GM12878 (cell line): ENCODE data around the gene CUL4A. TPM values are rescaled to one million over a fixed set of nuclear protein-coding genes. Genes with fewer than 3 reads are reported as not detected.
A peak's percentile ranks its signal among the peaks of the same experiment; 100 is the strongest.

Source experiments
- ATAC-seq: fragments of 200-7000 bp; cut with Tn5 transposase; 3 replicates; pipeline ENCODE4 v1.9.1; 2020; ENCODE audit warnings: mild to moderate bottlenecking, moderate library complexity
- BruUV-seq: library from RNA; stranded (reverse); fragments of 400-500 nt; replicated peaks from 2 replicates; lab custom pipeline; 2021; lab: Mats Ljungman, UMichigan
- CTCF ChIA-PET: fragments of 300-600 bp; sonication (Branson Sonifier 250); formaldehyde crosslinking; extraction: SDS; loops from one replicate; lab custom pipeline; 2021; ENCODE audit warnings: inconsistent platforms; lab: Yijun Ruan, JAX
- POLR2A ChIA-PET: fragments of 350-600 bp; formaldehyde crosslinking; extraction: SDS; loops from one replicate; lab custom pipeline; 2021; ENCODE audit warnings: inconsistent platforms; lab: Charles Lee
- RAD21 ChIA-PET: fragments of 300-600 bp; sonication (Branson Sonifier 250); formaldehyde crosslinking; loops from one replicate; lab custom pipeline; 2023; ENCODE audit warnings: antibody characterized with exemption; ENCODE audit not compliant: unreplicated experiment; lab: Charles Lee
- SMC1A ChIA-PET: fragments of 300-600 bp; sonication (Branson Sonifier 250); formaldehyde crosslinking; loops from one replicate; lab custom pipeline; 2023; ENCODE audit not compliant: unreplicated experiment, uncharacterized antibody; lab: Charles Lee
- DNase-seq: peaks from one replicate; pipeline ENCODE4 v3.0.0-alpha.2; 2011; ENCODE audit warnings: low read depth, low spot score
- FAIRE-seq: peaks from 3 replicates; lab custom pipeline; 2011; peaks lifted over from hg19 to GRCh38; lab: Jason Lieb, UNC
- H2AFZ ChIP-seq: 2 replicates; pipeline ENCODE4 v1.6.0; 2011; ENCODE audit warnings: low read depth, low read length, control low read depth; ENCODE audit not compliant: control insufficient read depth
- H3K27ac ChIP-seq: 2 replicates; pipeline ENCODE4 v1.5.1; 2011; ENCODE audit warnings: control low read depth; ENCODE audit not compliant: control insufficient read depth, insufficient read depth
- H3K27me3 ChIP-seq, 2 experiments: replicated peaks in 1 of 2; 2 replicates each; pipeline versions ENCODE4 v1.6.0 to v1.6.1; 2011; ENCODE audit warnings: low read length in 1 of 2; ENCODE audit not compliant: control insufficient read depth in 2 of 2, insufficient read depth in 2 of 2
- H3K36me3 ChIP-seq, 2 experiments: 2 replicates each; pipeline ENCODE4 v1.5.1; 2011; ENCODE audit warnings: low read length in 1 of 2; ENCODE audit not compliant: control insufficient read depth in 2 of 2, insufficient read depth in 2 of 2
- H3K4me1 ChIP-seq: 2 replicates; pipeline ENCODE4 v1.6.1; 2011; ENCODE audit warnings: mild to moderate bottlenecking, low read length, moderate library complexity, mixed read lengths; ENCODE audit not compliant: control insufficient read depth, insufficient read depth
- H3K4me2 ChIP-seq: 2 replicates; pipeline ENCODE4 v1.6.0; 2011; ENCODE audit warnings: control low read depth; ENCODE audit not compliant: control insufficient read depth, insufficient read depth
- H3K4me3 ChIP-seq: fragments of 200-600 bp; sonication (generic); 2 replicates; pipeline ENCODE4 v1.5.1; 2016
- H3K79me2 ChIP-seq: 2 replicates; pipeline ENCODE4 v1.6.0; 2011; ENCODE audit warnings: low read length; ENCODE audit not compliant: control insufficient read depth, insufficient read depth
- H3K9ac ChIP-seq: 2 replicates; pipeline ENCODE4 v1.8.0; 2011; ENCODE audit warnings: low read length, control low read depth, mixed read lengths; ENCODE audit not compliant: control insufficient read depth, insufficient read depth
- H3K9me3 ChIP-seq: replicated peaks from 3 replicates; pipeline ENCODE4 v1.5.1; 2011; ENCODE audit warnings: mild to moderate bottlenecking, low read length; ENCODE audit not compliant: control insufficient read depth, insufficient read depth
- H4K20me1 ChIP-seq: 2 replicates; pipeline ENCODE4 v1.6.0; 2011; ENCODE audit not compliant: control insufficient read depth, insufficient read depth
- BRCA1 ChIP-seq: IDR thresholded peaks from 2 replicates; pipeline ENCODE4 v1.6.1; 2011; ENCODE audit warnings: low read depth, low read length, improper control_type of control experiment
- FOS ChIP-seq: IDR thresholded peaks from 3 replicates; pipeline ENCODE4 v1.6.1; 2011; ENCODE audit warnings: borderline replicate concordance; ENCODE audit not compliant: insufficient read length; ENCODE audit errors: extremely low read depth
- FOXM1 ChIP-seq: IDR thresholded peaks from 2 replicates; pipeline ENCODE4 v1.6.1; 2012; ENCODE audit warnings: low read depth, mild to moderate bottlenecking, inconsistent platforms, low read length, moderate library complexity
- HCFC1 ChIP-seq: fragments of 150-350 bp; IDR thresholded peaks from 2 replicates; pipeline ENCODE4 v1.6.1; 2014; ENCODE audit warnings: low read length
- MEF2A ChIP-seq: IDR thresholded peaks from 2 replicates; pipeline ENCODE4 v1.6.1; 2011; ENCODE audit warnings: low read depth, mild to moderate bottlenecking, low read length, moderate library complexity; ENCODE audit not compliant: insufficient read depth
- MTA2 ChIP-seq: fragments of 450-650 bp; IDR thresholded peaks from 2 replicates; pipeline ENCODE4 v1.6.1; 2016; ENCODE audit warnings: low read depth, mild to moderate bottlenecking, moderate library complexity
- PAX5 ChIP-seq: IDR thresholded peaks from 2 replicates; pipeline ENCODE4 v1.6.1; 2011; ENCODE audit warnings: low read depth, low read length, borderline replicate concordance
- PAX8 ChIP-seq: fragments of 450-650 bp; IDR thresholded peaks from 2 replicates; pipeline ENCODE4 v1.6.1; 2017; ENCODE audit warnings: mild to moderate bottlenecking, moderate library complexity
- RAD21 ChIP-seq: IDR thresholded peaks from 2 replicates; pipeline ENCODE4 v1.6.1; 2011; ENCODE audit warnings: mild to moderate bottlenecking, low read depth, low read length, moderate library complexity; ENCODE audit not compliant: insufficient read depth
- SREBF2 ChIP-seq: IDR thresholded peaks from 2 replicates; pipeline ENCODE4 v1.6.1; 2012; ENCODE audit warnings: mild to moderate bottlenecking, low read length
- TCF12 ChIP-seq: IDR thresholded peaks from 2 replicates; pipeline ENCODE4 v1.6.1; 2011; ENCODE audit warnings: low read depth, mild to moderate bottlenecking, low read length
- YY1 ChIP-seq: IDR thresholded peaks from 2 replicates; pipeline ENCODE4 v1.6.1; 2011; ENCODE audit warnings: low read depth, mild to moderate bottlenecking, low read length
- ZNF622 ChIP-seq: fragments of 450-650 bp; IDR thresholded peaks from 2 replicates; pipeline ENCODE4 v1.6.1; 2017; ENCODE audit warnings: mild to moderate bottlenecking, inconsistent platforms
- WGBS: methylation state at CpG from one replicate; pipeline ENCODE4 v1.1.6; 2016; ENCODE audit warnings: low lambda C conversion rate; ENCODE audit not compliant: insufficient replicate concordance, insufficient coverage; ENCODE audit errors: missing lambda C conversion rate; 5-methylcytosine and 5-hydroxymethylcytosine counted together
- in situ Hi-C: fragments of 300-500 bp; cut with MboI; formaldehyde crosslinking; loops from 9 replicates; pipeline ENCODE4 v1.14.3; 2018; ENCODE audit warnings: mixed read lengths
- intact Hi-C: fragments of 100-400 bp; cut with micrococcal nuclease; formaldehyde crosslinking; loops from one replicate; pipeline ENCODE4 v1.14.2; 2022; ENCODE audit not compliant: unreplicated experiment
- polyA plus RNA-seq, 11 experiments: library from polyadenylated mRNA; depleted of rRNA in 4 of 11; unstranded in 6 of 11; stranded (reverse) in 5 of 11; fragments of >200 nt; fragmentation: Nextera tagmentation in 4 of 11; fragmentation: Illumina TruSeq in 1 of 11; extraction: Ambion mirVana in 4 of 11; extraction: Trizol in 1 of 11; gene quantifications; 1 replicate in 1 of 11; 2 replicates in 10 of 11; pipeline versions ENCODE4 v1.2.1 to v1.2.3, GENCODE V29; 2011 to 2016; ENCODE audit warnings: inconsistent platforms in 2 of 11, missing spikeins in 2 of 11, low read depth in 1 of 11
- total RNA-seq, 4 experiments: library from RNA; depleted of rRNA in 3 of 4; stranded (reverse); fragments of >200 nt in 3 of 4; fragmentation: Illumina TruSeq in 1 of 4; extraction: Trizol in 1 of 4; gene quantifications; 2 replicates each; pipeline versions ENCODE4 v1.2.1 to v1.2.3, GENCODE V29; 2013 to 2021
- TF ChIP-seq, protein P1 (sequence below): IDR thresholded peaks from 2 replicates; pipeline ENCODE4 v1.6.1; 2011; ENCODE audit warnings: low read depth, low read length, improper control_type of control experiment, borderline replicate concordance
- TF ChIP-seq, protein P2 (sequence below): fragments of 450-650 bp; formaldehyde crosslinking; IDR thresholded peaks from 2 replicates; pipeline ENCODE4 v1.4.0; 2020; ENCODE audit warnings: mild to moderate bottlenecking, moderate library complexity
- TF ChIP-seq, protein P3 (sequence below): IDR thresholded peaks from 2 replicates; pipeline ENCODE4 v1.6.1; 2011; ENCODE audit warnings: low read depth, mild to moderate bottlenecking, low read length, moderate library complexity, borderline replicate concordance; ENCODE audit errors: extremely low read depth
- TF ChIP-seq, protein P4 (sequence below): fragments of 450-650 bp; IDR thresholded peaks from 2 replicates; pipeline ENCODE4 v1.6.1; 2016; ENCODE audit warnings: mild to moderate bottlenecking

Gene CUL4A
- total and polyA plus RNA-seq, 10 of the 15 experiments (the other 5 are each of a cell fraction or from before 2014, with no cell fraction given): 19.7 to 74.3 (median 55.6) TPM

DNA sequence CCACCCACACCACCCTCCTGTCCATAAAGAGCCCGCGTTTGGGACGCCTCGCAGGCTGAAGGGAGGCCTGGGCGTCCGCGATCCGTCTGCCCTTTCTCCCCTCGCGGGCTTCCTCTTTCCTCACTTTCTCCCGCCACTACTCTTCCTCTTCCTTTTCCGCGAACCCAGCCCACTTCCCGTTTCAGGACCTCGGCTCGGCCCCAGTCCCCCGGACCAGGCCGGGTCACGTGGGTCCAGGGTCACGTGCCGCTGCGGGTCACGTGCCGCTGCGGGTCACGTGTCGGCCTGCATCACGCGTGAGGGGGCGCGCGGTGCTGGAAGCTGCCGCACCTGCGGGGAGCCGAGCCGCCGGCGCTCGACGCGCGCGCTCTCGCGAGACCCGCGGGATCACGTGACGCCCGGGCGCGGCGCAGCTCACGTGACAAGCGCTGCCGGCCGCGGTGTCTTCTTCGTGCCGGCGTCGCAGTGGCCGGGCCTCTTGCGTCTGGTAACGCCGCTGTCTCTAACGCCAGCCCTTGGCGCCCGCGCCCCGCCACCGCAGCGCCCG, 87.5 kb downstream of the CUL4A start, which contains the start of gene LAMP1:
Gene LAMP1, plus strand, starts transcription at position 417 of the 547 bp plus-strand sequence. CDS start 196 bp downstream, outside the sequence.
- FAIRE-seq (peak; percentile 88), ATAC-seq (peak; percentile 84), DNase-seq (peak; percentile 87)
- POLR2A ChIA-PET: interaction anchor here (0.9 to 1.6 kb wide), 2 partner anchors 88 to 196 kb away, joined by 3 to 5 read pairs; partner anchors contain the start of genes CUL4A and PCID2
- WGBS: 1% methylated on average over 62 of the region's 74 CpGs
- Histone ChIP-seq H4K20me1 (no peaks in the 10 kb centered on the region), H3K9me3 (no peaks in the 10 kb centered on the region), H3K4me2 (peak within 1 kb of the TSS; percentile 80), H3K79me2 (peaks cover 39% of the 10 kb centered on the region), H3K27ac (peak within 1 kb of the TSS; percentile 87), H3K4me3 (peak within 1 kb of the TSS; percentile 85), H3K27me3 (peaks cover 0 to 2% of the 10 kb centered on the region in 2 experiments; a peak in 2 of 4 replicates), H3K4me1 (no peaks in the 10 kb centered on the region), H3K9ac (peak within 1 kb of the TSS; percentile 88), H2AFZ (peak within 1 kb of the TSS; percentile 96), H3K36me3 (peaks cover 0 to 3% of the 10 kb centered on the region in 2 experiments; a peak in 1 of 4 replicates)
- BruUV-seq: no TSS peak
- SMC1A ChIA-PET: no interaction called here
- CTCF ChIA-PET: interaction anchor here (2.3 kb wide), 1 partner anchor 20 kb away, joined by 5 read pairs; no protein-coding TSS in a partner anchor
- in situ Hi-C loops: no loop called here
- intact Hi-C loops: loop anchor here (1.0 to 10.0 kb wide), 4 partner anchors 89 to 288 kb away; partner anchors contain the start of genes DCUN1D2, PCID2 and TFDP1
- RAD21 ChIA-PET: no interaction called here
- TF ChIP-seq FOXM1 (no peak; the same call in 1 of the 2 replicates), HCFC1 (peak; percentile 78), TCF12 (peak; percentile 92), MEF2A (peak; percentile 73; the same call in 1 of the 2 replicates), BRCA1 (peak; percentile 95), RAD21 (peak; percentile 29; the same call in 1 of the 2 replicates), PAX5 (peak; percentile 63; the same call in 1 of the 2 replicates), SREBF2 (no peak), PAX8 (peak; percentile 70; the same call in 1 of the 2 replicates), YY1 (peak; percentile 87), ZNF622 (no peak), MTA2 (peak; percentile 26; the same call in 1 of the 2 replicates), FOS (peak; percentile 94)
- TF ChIP-seq, protein P1, sequence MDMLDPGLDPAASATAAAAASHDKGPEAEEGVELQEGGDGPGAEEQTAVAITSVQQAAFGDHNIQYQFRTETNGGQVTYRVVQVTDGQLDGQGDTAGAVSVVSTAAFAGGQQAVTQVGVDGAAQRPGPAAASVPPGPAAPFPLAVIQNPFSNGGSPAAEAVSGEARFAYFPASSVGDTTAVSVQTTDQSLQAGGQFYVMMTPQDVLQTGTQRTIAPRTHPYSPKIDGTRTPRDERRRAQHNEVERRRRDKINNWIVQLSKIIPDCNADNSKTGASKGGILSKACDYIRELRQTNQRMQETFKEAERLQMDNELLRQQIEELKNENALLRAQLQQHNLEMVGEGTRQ: peak; percentile 100
- TF ChIP-seq, protein P2, sequence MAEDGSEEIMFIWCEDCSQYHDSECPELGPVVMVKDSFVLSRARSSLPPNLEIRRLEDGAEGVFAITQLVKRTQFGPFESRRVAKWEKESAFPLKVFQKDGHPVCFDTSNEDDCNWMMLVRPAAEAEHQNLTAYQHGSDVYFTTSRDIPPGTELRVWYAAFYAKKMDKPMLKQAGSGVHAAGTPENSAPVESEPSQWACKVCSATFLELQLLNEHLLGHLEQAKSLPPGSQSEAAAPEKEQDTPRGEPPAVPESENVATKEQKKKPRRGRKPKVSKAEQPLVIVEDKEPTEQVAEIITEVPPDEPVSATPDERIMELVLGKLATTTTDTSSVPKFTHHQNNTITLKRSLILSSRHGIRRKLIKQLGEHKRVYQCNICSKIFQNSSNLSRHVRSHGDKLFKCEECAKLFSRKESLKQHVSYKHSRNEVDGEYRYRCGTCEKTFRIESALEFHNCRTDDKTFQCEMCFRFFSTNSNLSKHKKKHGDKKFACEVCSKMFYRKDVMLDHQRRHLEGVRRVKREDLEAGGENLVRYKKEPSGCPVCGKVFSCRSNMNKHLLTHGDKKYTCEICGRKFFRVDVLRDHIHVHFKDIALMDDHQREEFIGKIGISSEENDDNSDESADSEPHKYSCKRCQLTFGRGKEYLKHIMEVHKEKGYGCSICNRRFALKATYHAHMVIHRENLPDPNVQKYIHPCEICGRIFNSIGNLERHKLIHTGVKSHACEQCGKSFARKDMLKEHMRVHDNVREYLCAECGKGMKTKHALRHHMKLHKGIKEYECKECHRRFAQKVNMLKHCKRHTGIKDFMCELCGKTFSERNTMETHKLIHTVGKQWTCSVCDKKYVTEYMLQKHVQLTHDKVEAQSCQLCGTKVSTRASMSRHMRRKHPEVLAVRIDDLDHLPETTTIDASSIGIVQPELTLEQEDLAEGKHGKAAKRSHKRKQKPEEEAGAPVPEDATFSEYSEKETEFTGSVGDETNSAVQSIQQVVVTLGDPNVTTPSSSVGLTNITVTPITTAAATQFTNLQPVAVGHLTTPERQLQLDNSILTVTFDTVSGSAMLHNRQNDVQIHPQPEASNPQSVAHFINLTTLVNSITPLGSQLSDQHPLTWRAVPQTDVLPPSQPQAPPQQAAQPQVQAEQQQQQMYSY (CRISPR knock-in tag): peak; percentile 92
- TF ChIP-seq, protein P3, sequence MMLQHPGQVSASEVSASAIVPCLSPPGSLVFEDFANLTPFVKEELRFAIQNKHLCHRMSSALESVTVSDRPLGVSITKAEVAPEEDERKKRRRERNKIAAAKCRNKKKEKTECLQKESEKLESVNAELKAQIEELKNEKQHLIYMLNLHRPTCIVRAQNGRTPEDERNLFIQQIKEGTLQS: peak; percentile 100
- TF ChIP-seq, protein P4, sequence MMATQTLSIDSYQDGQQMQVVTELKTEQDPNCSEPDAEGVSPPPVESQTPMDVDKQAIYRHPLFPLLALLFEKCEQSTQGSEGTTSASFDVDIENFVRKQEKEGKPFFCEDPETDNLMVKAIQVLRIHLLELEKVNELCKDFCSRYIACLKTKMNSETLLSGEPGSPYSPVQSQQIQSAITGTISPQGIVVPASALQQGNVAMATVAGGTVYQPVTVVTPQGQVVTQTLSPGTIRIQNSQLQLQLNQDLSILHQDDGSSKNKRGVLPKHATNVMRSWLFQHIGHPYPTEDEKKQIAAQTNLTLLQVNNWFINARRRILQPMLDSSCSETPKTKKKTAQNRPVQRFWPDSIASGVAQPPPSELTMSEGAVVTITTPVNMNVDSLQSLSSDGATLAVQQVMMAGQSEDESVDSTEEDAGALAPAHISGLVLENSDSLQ: peak; percentile 22; the same call in 1 of the 2 replicates
